ENCODE results near the gene BRD1.

BRD1 gene

DNA sequence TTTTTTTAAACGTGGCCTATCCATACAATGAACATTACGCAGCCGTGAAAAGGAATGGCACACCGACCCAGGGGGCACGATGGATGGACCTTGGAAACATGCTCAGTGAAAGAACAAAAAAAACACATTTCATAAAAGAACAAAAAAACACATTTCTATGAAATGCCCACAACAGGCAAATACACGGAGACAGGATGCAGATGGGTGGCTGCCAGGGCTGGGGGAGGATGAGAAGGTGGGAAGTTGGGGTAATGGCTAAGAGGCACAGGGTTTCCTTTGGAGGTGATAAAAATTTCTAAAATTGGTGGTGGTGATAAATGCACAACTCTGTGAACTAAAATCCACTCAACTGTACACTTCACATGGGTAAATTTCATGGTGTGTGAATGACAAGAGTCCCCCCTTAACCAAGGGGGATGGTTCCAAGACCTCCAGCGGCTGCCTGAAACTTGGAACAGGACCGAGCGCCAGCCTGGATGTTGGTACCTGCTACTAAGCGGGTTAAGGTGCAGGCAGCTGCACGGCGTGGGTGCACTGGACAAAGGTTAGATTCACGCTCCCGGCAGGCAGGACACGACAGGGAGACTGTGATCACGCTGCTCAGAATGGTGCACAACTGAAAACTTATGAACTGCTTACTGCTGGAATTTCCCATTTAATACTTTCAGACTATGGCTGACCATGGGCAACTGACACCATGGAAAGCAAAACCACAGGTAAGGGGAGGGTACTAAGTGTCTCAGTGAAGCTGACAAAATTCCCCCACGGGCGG is 16.5 kb downstream of the BRD1 start:
- Histone ChIP-seq H3K4me1 (ENCODE audit: control insufficient read depth, insufficient read depth, low read length) (no peaks in the 10 kb centered on the region), H3K27me3 (ENCODE audit: control insufficient read depth, insufficient read depth, low read length, poor library complexity, severe bottlenecking) (no peaks in the 10 kb centered on the region), H3K27ac (ENCODE audit: insufficient read depth, low read depth, low read length, poor library complexity, severe bottlenecking) (no peak overlapping the region), H3K36me3 (ENCODE audit: control insufficient read depth, insufficient read depth, low read length) (peaks cover 3% of the 10 kb centered on the region), H3K9me3 (ENCODE audit: control insufficient read depth, low read length) (no peaks in the 10 kb centered on the region), H3K4me3 (ENCODE audit: insufficient read depth, low read depth, low read length) (no peak overlapping the region)
- WGBS, 2 experiments = 92 to 93% methylated on average over 18 of the region's 18 CpGs

DNA sequence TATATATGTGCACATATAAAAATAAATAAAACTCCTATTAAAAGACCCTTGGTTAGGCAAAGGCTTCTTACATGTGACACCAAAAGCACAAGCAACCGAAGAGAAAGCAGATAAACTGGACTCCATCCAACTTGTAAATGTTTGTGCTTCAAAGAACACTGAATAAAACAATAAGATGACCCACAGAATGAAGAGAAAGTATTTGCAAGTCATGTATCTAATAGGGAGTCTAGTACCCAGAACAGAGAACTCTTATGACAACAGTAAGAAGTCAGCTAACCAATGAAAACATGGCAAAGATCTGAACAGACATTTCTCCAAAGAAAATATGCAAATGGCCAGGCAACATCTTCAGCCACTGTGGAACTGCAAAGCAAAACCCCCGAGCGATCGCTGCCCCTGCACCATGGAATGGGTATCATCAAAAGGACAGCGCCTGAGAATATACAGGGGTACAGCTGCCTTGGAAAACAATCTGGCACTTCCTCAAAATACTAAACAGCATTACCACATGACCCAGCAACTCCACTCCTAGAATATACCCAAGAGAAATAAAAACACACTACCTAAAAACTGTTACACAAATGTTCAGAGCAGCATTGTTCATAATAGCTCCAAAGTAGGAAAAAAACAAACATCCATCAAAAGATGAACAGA is 17.2 kb downstream of the BRD1 start:
- Histone ChIP-seq H3K27me3 (ENCODE audit: control insufficient read depth, insufficient read depth, low read length, poor library complexity, severe bottlenecking) (no peaks in the 10 kb centered on the region), H3K36me3 (ENCODE audit: control insufficient read depth, insufficient read depth, low read length) (no peaks in the 10 kb centered on the region), H3K27ac (ENCODE audit: insufficient read depth, low read depth, low read length, poor library complexity, severe bottlenecking) (no peak overlapping the region), H3K4me3 (ENCODE audit: insufficient read depth, low read depth, low read length) (no peak overlapping the region), H3K4me1 (ENCODE audit: control insufficient read depth, insufficient read depth, low read length) (no peaks in the 10 kb centered on the region), H3K9me3 (ENCODE audit: control insufficient read depth, low read length) (no peaks in the 10 kb centered on the region)
- 93 to 94% methylated on average over 5 of the region's 5 CpGs for WGBS, 2 experiments

DNA sequence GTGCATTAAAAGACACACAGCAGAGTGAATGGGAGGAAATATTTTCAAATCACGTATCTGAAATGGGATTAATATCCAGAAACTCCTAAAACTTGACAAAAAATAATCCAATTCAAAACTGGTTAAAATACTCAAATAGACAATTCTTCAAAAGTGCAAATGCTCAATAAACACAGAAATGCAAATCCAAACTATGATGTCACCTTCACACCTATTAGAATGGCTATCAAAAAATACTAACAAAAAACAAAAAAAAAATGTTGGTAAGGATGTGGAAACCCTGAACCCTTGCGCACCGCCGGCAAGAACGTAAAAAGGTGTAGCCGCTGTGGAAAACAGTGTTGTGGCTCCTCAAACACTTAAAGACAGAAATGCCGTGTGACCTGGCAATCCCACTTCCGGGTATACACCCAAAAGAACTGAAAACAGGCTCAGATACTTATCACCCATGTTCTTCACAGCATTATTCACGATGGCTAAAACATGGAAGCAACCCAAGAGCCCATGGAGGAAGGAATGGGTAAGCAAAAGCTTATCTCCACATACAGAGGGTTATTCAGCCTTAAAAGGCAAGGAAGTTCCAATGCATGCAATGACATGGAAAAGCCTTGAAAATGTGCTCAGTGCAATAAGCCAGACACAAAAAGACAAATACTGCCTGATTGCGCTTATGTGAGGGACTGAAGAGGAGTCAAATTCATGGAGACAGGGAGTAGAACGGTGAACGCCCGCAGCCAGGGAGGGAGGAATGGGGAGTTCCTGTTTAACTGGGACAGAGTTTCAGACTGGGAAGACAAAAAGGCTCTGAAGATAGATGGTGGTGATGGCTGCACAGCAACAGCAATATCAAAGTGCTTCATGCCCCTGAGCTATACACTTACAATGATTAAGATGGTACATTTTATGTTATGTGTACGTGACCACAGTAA is 19.6 kb downstream of the BRD1 start:
- H3K9me3 ChIP-seq (ENCODE audit: control insufficient read depth, low read length) = no peaks in the 10 kb centered on the region
- no peaks in the 10 kb centered on the region for H3K36me3 ChIP-seq (ENCODE audit: control insufficient read depth, insufficient read depth, low read length)
- 95 to 96% methylated on average over 14 of the region's 14 CpGs for WGBS, 2 experiments
- no peak overlapping the region for H3K4me3 ChIP-seq (ENCODE audit: insufficient read depth, low read depth, low read length)
- no peak overlapping the region for H3K27ac ChIP-seq (ENCODE audit: insufficient read depth, low read depth, low read length, poor library complexity, severe bottlenecking)
- no peaks in the 10 kb centered on the region for H3K27me3 ChIP-seq (ENCODE audit: control insufficient read depth, insufficient read depth, low read length, poor library complexity, severe bottlenecking)
- H3K4me1 ChIP-seq (ENCODE audit: control insufficient read depth, insufficient read depth, low read length) = no peaks in the 10 kb centered on the region

DNA sequence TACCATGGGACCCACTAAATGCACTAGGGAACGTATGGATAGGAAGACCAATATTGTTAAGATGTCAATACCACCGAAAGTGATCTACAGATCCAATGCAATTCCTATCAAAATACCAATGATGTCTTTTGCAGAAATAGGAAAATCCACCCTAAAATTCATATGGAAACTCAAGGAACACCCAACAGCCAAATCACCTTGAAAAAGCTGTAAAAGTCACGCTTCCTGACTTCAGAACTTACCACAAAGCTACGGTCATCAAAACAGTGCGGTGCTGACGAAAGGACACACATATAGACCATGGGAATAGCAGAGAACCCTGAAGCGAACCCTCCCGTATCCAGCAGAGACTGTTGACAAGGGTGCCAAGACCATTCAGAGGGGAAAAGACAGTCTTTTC is 20.5 kb downstream of the BRD1 start:
- 96% methylated on average over 8 of the region's 8 CpGs for WGBS, 2 experiments
- no peaks in the 10 kb centered on the region for H3K9me3 ChIP-seq (ENCODE audit: control insufficient read depth, low read length)
- H3K4me3 ChIP-seq (ENCODE audit: insufficient read depth, low read depth, low read length) = no peak overlapping the region
- no peaks in the 10 kb centered on the region for H3K4me1 ChIP-seq (ENCODE audit: control insufficient read depth, insufficient read depth, low read length)
- no peaks in the 10 kb centered on the region for H3K27me3 ChIP-seq (ENCODE audit: control insufficient read depth, insufficient read depth, low read length, poor library complexity, severe bottlenecking)
- H3K36me3 ChIP-seq (ENCODE audit: control insufficient read depth, insufficient read depth, low read length) = no peaks in the 10 kb centered on the region
- no peak overlapping the region for H3K27ac ChIP-seq (ENCODE audit: insufficient read depth, low read depth, low read length, poor library complexity, severe bottlenecking)

DNA sequence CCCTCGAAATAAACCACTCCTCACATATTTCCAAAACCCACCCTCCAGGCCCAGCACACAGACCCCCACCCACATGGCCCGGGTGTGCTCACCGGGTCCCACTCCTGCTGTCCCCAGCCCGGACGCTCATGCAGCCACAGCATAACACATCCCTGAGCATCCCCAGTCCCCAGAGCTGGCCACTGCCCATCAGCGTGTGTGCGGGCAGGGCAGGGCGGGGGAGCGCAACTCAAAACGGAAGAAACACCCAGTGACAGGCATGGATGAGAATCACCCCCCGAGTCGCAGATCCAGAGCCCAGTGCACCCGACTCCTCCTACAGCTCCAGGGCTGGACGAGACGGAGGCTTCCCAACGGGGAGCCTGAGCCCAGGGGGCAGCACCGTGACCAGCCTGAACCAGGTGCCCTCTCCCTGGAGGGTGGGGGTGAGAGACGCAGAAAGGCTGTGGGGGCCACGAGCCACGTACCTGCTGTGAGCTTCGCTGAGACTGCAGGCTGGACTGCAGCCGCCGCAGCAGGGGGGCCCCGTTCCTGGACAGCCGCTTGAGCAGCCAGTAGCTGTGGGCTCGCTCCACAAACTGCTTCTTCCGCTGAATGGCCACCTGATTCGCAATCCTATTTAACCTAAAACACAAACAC is 23.8 kb downstream of the BRD1 start:
- H3K4me3 ChIP-seq (ENCODE audit: insufficient read depth, low read depth, low read length) = no peak overlapping the region
- no peak overlapping the region for H3K27ac ChIP-seq (ENCODE audit: insufficient read depth, low read depth, low read length, poor library complexity, severe bottlenecking)
- WGBS, 2 experiments = 93% methylated on average over 28 of the region's 28 CpGs
- no peaks in the 10 kb centered on the region for H3K4me1 ChIP-seq (ENCODE audit: control insufficient read depth, insufficient read depth, low read length)
- H3K27me3 ChIP-seq (ENCODE audit: control insufficient read depth, insufficient read depth, low read length, poor library complexity, severe bottlenecking) = no peaks in the 10 kb centered on the region
- peaks cover 6% of the 10 kb centered on the region for H3K36me3 ChIP-seq (ENCODE audit: control insufficient read depth, insufficient read depth, low read length)
- no peaks in the 10 kb centered on the region for H3K9me3 ChIP-seq (ENCODE audit: control insufficient read depth, low read length)

DNA sequence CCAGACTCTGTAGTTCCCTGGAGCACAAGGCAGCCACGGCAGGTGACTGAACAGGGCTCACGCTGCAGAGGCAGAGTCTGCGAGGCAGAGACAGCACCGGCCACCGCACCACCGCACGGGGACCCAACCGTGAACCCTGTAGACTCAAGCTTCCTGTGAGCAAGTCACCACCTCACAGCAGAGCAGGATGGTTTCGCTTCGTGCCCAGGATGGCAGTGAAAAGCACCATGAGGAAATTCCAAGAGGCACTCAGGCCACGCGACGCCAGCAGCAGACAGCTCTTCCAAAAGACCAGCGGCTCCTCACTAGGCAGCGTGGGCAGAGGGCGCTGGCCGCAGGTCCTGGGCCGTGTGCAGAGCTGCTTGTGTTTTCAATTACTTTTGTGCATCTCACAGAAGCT is 24.5 kb downstream of the BRD1 start:
- Histone ChIP-seq H3K4me3 (ENCODE audit: insufficient read depth, low read depth, low read length) (no peak overlapping the region), H3K4me1 (ENCODE audit: control insufficient read depth, insufficient read depth, low read length) (no peaks in the 10 kb centered on the region), H3K27me3 (ENCODE audit: control insufficient read depth, insufficient read depth, low read length, poor library complexity, severe bottlenecking) (no peaks in the 10 kb centered on the region), H3K36me3 (ENCODE audit: control insufficient read depth, insufficient read depth, low read length) (peaks cover 12% of the 10 kb centered on the region), H3K9me3 (ENCODE audit: control insufficient read depth, low read length) (no peaks in the 10 kb centered on the region), H3K27ac (ENCODE audit: insufficient read depth, low read depth, low read length, poor library complexity, severe bottlenecking) (no peak overlapping the region)
- WGBS, 2 experiments = 95 to 96% methylated on average over 18 of the region's 18 CpGs

DNA sequence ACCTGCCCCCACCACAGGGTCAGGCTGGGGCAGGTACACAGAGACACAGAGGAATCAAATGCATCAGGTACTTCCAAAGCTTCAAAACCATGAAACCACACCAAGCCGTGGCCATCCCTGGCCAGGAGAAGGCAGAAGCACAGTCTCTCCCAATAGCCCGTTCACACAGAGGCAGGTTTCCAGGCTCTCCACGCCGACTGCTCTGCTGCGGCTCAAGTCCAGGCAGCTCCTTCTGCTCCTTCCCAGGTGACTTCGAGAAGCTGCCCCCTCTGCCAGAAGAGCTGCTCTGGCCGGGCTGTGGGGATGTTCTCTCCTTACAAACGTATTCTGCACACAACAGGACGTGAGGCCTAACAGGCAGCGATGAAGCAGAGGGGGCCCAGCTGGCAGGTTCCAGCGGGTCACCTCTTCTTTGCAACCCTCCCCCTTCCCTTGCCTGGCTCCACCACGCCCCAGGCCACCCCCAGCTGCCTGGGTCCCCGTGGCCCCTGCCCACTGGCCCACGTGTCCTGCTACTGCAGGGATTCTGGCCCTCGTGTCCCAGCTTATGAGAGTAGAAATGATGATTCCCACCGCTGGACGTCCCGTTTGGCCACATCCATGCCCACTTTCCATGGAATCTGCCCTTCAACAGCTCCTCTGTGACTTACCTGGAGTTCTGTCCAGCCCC is 26.1 kb downstream of the BRD1 start:
- Histone ChIP-seq H3K36me3 (ENCODE audit: control insufficient read depth, insufficient read depth, low read length) (peaks cover 24% of the 10 kb centered on the region), H3K27me3 (ENCODE audit: control insufficient read depth, insufficient read depth, low read length, poor library complexity, severe bottlenecking) (no peaks in the 10 kb centered on the region), H3K27ac (ENCODE audit: insufficient read depth, low read depth, low read length, poor library complexity, severe bottlenecking) (no peak overlapping the region), H3K4me3 (ENCODE audit: insufficient read depth, low read depth, low read length) (no peak overlapping the region), H3K4me1 (ENCODE audit: control insufficient read depth, insufficient read depth, low read length) (no peaks in the 10 kb centered on the region), H3K9me3 (ENCODE audit: control insufficient read depth, low read length) (no peaks in the 10 kb centered on the region)
- WGBS, 2 experiments = 92% methylated on average over 18 of the region's 18 CpGs

DNA sequence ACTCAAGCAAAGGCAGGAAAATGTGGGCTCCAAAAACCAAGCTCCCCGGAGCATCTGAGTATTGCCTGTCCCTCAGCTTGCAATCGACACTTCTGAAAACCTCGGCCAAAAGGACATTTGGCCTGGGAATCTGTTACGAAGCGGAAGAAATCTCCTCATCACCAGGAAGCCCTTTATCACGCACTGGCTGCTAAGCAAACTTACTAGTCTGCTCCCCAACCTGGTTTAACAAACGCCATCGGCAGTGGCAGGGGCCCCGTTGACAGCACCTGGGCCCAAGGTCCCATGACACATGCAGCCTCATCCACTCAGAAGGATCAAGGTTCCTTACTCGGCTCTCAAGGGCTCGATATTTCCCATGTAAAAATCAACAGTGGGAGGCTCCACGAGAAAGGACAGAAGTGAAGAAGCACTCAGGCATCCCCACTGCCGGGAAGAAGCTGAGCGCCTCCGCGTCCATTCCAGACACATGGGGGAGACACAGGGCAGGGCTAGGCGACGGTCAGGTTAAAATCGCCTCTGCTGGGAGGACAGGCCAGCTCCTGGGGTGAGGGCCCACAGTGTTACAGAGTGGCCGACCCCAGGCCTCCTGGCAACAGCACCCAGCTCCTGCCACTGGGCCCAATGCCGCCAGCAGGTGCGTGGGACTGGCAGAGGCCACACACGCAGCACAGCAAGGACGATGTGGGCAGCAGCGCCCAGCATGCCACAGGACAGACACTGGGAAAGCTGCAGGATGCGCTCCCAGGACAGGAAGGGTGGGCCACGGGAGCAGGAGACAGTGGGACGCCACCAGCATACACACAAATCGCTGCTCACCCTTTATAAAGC is 27.1 kb downstream of the BRD1 start:
- Histone ChIP-seq H3K27me3 (ENCODE audit: control insufficient read depth, insufficient read depth, low read length, poor library complexity, severe bottlenecking) (no peaks in the 10 kb centered on the region), H3K4me1 (ENCODE audit: control insufficient read depth, insufficient read depth, low read length) (no peaks in the 10 kb centered on the region), H3K9me3 (ENCODE audit: control insufficient read depth, low read length) (no peaks in the 10 kb centered on the region), H3K4me3 (ENCODE audit: insufficient read depth, low read depth, low read length) (no peak overlapping the region), H3K36me3 (ENCODE audit: control insufficient read depth, insufficient read depth, low read length) (peaks cover 26% of the 10 kb centered on the region), H3K27ac (ENCODE audit: insufficient read depth, low read depth, low read length, poor library complexity, severe bottlenecking) (no peak overlapping the region)
- 93% methylated on average over 29 of the region's 29 CpGs for WGBS, 2 experiments
